RWPE2 (cell line): ENCODE results near the gene STIP1.
A peak's percentile ranks its signal among the peaks of the same experiment; 100 is the strongest.
"Not testable (repeated sequence)": the region's sequence is repeated elsewhere in the genome, so short reads cannot be mapped to it uniquely, and the experiment has no call there.

ENCODE experiments used
- ATAC-seq: fragments of 200-7000 bp; cut with Tn5 transposase; 3 replicates; pipeline ENCODE4 v1.9.1; 2021; ENCODE audit warnings: low read depth
- DNase-seq: peaks from one replicate; pipeline ENCODE4 v3.0.0-alpha.2; 2020; ENCODE audit warnings: low spot score
- H3K27ac ChIP-seq: fragments of 450-650 bp; 2 replicates; pipeline ENCODE4 v1.5.1; 2017; ENCODE audit warnings: mild to moderate bottlenecking; ENCODE audit not compliant: poor library complexity, severe bottlenecking
- H3K27me3 ChIP-seq: fragments of 250-450 bp; sonication (Bioruptor Pico); 2 replicates; pipeline ENCODE4 v1.5.1; 2021; ENCODE audit warnings: mild to moderate bottlenecking, moderate library complexity; ENCODE audit not compliant: insufficient read depth, poor library complexity, severe bottlenecking
- H3K36me3 ChIP-seq: fragments of 250-450 bp; sonication (Bioruptor Pico); 2 replicates; pipeline ENCODE4 v1.5.1; 2020; ENCODE audit warnings: low read depth, mild to moderate bottlenecking, moderate library complexity
- H3K4me1 ChIP-seq: fragments of 250-450 bp; sonication (Bioruptor Pico); 2 replicates; pipeline ENCODE4 v1.5.1; 2021; ENCODE audit warnings: mild to moderate bottlenecking, moderate library complexity; ENCODE audit not compliant: insufficient read depth, poor library complexity, severe bottlenecking
- H3K4me3 ChIP-seq: fragments of 250-450 bp; sonication (Bioruptor Pico); 2 replicates; pipeline ENCODE4 v1.5.1; 2021; ENCODE audit warnings: mild to moderate bottlenecking, moderate library complexity; ENCODE audit not compliant: severe bottlenecking
- H3K9me3 ChIP-seq: fragments of 250-450 bp; sonication (Bioruptor Pico); 2 replicates; pipeline ENCODE4 v1.5.1; 2021; ENCODE audit warnings: mild to moderate bottlenecking, moderate library complexity; ENCODE audit not compliant: severe bottlenecking
- CTCF ChIP-seq: fragments of 450-650 bp; IDR thresholded peaks from one replicate; pipeline ENCODE4 v1.5.1; 2017; ENCODE audit warnings: mild to moderate bottlenecking, moderate library complexity; ENCODE audit not compliant: poor library complexity, severe bottlenecking

Gene STIP1

GRCh38 chr11:64157631-64158394 is 28.2 kb upstream of the STIP1 start:
- H3K4me3 ChIP-seq = no peak overlapping the region
- DNase-seq (no peak), ATAC-seq (no peak)
- TF ChIP-seq CTCF = no peak
- no peaks in the 10 kb centered on the region for H3K9me3 ChIP-seq
- H3K4me1 ChIP-seq = no peaks in the 10 kb centered on the region
- H3K27ac ChIP-seq = no peak overlapping the region
- H3K36me3 ChIP-seq = no peaks in the 10 kb centered on the region
- no peaks in the 10 kb centered on the region for H3K27me3 ChIP-seq

DNA sequence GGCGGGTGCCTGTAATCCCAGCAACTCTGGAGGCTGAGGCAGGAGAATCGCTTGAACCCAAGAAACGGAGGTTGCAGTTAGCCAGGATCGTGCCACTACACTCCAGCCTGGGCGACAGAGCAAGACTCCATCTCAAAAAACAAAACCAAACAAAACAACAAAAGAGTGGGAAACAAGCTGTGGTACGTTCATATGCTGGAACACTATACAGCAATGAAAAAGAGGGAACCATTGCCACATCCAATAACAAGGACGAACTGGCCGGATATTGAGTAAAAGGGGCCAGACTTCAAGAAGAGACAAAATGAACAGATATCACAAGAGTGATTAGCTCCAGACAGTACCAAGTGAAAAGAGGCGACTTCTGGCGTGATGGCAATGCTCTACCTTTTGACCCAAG is 24.9 kb upstream of the STIP1 start:
- H3K27ac ChIP-seq = no peak overlapping the region
- no peaks in the 10 kb centered on the region for H3K27me3 ChIP-seq
- no peak for DNase-seq
- no peak for TF ChIP-seq CTCF
- no peaks in the 10 kb centered on the region for H3K36me3 ChIP-seq
- H3K4me1 ChIP-seq = peaks cover 3% of the 10 kb centered on the region
- H3K9me3 ChIP-seq = no peaks in the 10 kb centered on the region
- H3K4me3 ChIP-seq = no peak overlapping the region
- ATAC-seq = no peak

DNA sequence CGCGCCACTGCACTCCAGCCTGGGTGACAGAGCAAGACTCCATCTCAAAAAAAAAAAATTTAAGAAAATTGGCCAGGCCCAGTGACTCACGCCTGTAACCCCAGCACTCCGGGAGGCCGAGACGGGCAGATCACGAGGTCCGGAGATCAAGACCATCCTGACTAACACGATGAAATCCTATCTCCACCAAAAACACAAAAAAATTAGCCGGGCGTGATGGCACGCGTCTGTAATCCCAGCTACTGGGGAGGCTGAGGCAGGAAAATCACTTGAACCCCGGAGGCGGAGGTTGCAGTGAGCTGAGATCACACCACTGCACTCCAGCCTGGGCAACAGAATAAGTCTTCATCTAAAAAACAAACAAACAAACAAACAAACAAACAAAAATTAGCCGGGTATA is 23.2 kb upstream of the STIP1 start:
- not testable (repeated sequence) for ATAC-seq, H3K9me3 ChIP-seq, H3K27ac ChIP-seq, H3K36me3 ChIP-seq, DNase-seq, H3K4me3 ChIP-seq, H3K27me3 ChIP-seq, H3K4me1 ChIP-seq

- no peak for ATAC-seq
- no peak for DNase-seq
- TF ChIP-seq CTCF = no peak
These were observed 22.0 kb upstream of the STIP1 start for GRCh38 chr11:64163951-64164350.

GRCh38 chr11:64164392-64165312 is 21.3 kb upstream of the STIP1 start:
- H3K4me1 ChIP-seq = peaks cover 7% of the 10 kb centered on the region
- H3K9me3 ChIP-seq = no peaks in the 10 kb centered on the region
- ATAC-seq (no peak), DNase-seq (no peak)
- no peaks in the 10 kb centered on the region for H3K27me3 ChIP-seq
- no peak for TF ChIP-seq CTCF
- no peaks in the 10 kb centered on the region for H3K36me3 ChIP-seq
- H3K4me3 ChIP-seq = peak overlapping the region; percentile 67
- H3K27ac ChIP-seq = peak overlapping the region; percentile 35

More at GRCh38 chr11:64163951-64164350, 22.0 kb upstream of the STIP1 start:
- no peaks in the 10 kb centered on the region for H3K27me3 ChIP-seq
- no peak overlapping the region for H3K4me3 ChIP-seq
- peaks cover 7% of the 10 kb centered on the region for H3K4me1 ChIP-seq
- H3K36me3 ChIP-seq = no peaks in the 10 kb centered on the region
- no peaks in the 10 kb centered on the region for H3K9me3 ChIP-seq
- H3K27ac ChIP-seq = no peak overlapping the region
